DMS 273 treated with DMSO at 0.1 percent for 48 hours (cell line): ENCODE measurements around the gene HSF4.
"Not testable (repeated sequence)": the region's sequence is repeated elsewhere in the genome, so short reads cannot be mapped to it uniquely, and the experiment has no call there.

Source experiments
- DNase-seq: peaks from one replicate; lab custom pipeline; 2025; lab: John Stamatoyannopoulos, UW

The HSF4 gene, protein sequence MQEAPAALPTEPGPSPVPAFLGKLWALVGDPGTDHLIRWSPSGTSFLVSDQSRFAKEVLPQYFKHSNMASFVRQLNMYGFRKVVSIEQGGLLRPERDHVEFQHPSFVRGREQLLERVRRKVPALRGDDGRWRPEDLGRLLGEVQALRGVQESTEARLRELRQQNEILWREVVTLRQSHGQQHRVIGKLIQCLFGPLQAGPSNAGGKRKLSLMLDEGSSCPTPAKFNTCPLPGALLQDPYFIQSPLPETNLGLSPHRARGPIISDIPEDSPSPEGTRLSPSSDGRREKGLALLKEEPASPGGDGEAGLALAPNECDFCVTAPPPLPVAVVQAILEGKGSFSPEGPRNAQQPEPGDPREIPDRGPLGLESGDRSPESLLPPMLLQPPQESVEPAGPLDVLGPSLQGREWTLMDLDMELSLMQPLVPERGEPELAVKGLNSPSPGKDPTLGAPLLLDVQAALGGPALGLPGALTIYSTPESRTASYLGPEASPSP

DNA sequence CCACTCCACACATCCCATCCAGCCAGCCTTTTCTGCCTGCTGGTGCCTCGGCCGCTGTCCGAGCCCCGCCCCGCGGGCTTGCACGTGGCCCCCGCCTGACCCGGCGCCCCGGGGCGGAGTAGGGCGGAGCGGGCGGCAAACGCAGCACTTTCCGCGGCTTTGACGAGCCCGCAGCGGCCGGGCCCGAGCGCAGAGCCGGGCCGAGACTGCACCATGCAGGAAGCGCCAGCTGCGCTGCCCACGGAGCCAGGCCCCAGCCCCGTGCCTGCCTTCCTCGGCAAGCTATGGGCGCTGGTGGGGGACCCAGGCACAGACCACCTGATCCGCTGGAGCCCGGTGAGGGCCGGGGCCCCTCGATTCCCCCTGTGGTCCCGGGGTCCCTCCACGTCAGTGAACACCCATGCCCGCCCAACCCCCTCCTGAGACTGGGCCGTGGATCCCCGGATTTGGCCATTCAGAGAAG is at the start of gene HSF4:
TSS of gene HSF4 (plus strand) at position 147 of the 463 bp plus-strand sequence. CDS start at position 214, 67 bp downstream.
- DNase-seq, result no peak

DNA sequence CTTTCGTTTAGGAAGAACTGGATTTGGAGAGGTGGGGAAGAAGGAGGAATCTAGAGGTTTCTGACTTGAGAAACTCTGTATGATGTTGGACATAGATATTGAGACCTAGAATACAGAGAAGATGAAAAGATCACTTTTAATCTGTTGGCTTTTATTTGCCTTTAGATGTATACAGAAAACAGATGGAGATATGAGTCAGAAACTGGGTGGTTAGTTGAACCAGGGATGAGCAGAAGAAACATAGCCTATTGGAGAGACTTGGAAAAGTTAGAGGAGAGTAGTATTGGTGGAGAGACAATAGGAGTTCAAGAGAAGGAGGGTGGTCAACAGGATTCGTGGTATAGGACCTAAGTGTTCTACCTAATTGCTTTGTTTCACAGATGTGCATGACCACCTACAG is 49.8 kb upstream of the HSF4 start:
- no peak for DNase-seq

DNA sequence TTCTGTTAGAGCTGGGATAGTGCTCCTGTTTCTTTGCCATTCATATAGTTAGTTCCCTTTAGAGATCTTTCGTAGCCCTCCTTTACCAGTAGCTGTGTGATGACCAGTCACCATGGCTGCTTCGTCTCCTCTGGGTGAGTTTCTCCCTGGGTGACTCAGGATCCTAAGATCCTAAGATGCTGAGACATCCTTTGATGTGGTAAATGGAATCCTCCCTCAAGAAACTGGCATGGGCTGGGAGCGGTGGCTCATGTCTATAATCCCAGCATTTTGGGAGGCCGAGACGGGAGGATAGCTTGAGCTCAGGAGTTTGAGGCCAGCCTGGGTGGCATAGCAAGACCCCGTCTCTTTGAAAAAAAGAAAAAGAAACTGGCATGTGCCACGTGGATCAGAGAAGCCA is 48.9 kb upstream of the HSF4 start:
- no peak for DNase-seq

DNA sequence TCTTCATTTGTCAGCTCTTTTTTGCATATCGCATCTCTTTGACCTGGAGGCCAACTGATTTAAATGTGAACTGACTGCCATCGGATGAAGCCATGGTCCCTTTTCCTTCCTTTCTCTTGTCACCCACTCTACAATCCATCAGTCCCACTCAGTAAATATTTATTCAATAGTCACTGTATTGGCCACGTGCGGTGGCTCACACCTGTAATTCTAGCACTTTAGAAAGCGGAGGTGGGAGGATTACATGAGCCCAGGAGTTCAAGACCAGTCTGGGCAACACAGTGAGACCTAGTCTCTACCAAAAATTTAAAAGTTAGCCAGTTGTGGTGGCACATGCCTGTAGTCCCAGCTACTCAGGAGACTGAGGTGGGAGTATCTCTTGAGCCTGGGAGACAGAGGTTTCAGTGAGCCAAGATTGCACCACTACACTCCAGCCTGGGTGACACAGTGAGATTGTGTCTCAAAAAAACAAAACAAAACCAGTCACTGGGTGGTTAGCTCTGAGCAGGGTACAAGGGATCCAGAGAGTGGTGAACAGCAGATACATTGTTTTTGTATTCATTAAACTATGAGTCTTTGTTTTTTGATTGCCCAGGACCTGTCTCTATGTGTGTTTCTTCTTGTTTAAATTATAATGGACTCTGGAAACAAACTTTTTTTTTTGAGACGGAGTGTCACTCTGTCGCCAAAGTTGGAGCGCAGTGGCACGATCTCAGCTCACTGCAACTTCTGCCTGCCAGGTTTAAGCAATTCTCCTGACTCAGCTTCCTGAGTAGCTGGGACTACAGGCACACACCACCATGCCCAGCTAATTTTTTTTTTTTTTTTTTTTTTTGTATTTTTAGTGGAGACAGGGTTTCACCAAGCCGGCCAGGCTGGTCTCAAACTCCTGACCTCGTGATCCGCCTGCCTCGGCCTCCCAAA is 47.9 kb upstream of the HSF4 start:
- no peak for DNase-seq

DNA sequence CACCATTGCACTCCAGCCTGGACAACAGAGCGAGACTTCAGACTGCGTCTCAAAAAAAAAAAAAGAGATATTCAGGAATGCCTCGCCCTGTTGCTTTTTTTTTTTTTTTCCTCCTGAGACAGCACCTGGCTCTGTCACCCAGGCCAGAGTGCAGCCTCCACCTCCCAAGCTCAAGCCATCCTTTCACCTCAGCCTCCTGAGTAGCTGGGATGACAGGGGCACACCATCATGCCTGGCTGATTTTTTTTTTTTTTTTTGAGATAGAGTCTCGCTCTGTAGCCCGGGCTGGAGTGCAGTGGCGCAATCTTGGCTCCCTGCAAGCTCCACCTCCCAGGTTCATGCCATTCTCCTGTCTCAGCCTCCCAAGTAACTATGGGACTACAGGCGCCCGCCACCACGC is 46.8 kb upstream of the HSF4 start:
- no peak for DNase-seq

DNA sequence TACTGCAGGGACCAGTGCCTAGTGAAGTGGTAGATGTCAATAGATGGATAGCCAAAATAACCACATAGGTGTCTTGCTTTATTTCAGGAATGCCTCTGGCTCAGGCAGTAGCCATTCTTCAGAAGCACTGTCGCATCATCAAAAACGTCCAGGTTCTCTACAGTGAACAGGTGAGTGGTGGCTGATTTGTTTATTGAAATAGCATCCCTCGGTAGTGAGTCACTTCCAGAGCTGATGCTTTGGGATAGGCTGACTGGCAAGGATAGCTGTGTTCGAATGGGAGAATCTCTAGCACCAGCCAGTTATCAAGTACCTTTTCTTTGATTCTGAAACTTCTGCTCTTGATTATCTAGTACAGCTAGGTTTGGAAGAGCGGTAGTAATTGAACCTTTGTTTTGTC is 44.5 kb upstream of the HSF4 start:
- DNase-seq, result no peak

DNA sequence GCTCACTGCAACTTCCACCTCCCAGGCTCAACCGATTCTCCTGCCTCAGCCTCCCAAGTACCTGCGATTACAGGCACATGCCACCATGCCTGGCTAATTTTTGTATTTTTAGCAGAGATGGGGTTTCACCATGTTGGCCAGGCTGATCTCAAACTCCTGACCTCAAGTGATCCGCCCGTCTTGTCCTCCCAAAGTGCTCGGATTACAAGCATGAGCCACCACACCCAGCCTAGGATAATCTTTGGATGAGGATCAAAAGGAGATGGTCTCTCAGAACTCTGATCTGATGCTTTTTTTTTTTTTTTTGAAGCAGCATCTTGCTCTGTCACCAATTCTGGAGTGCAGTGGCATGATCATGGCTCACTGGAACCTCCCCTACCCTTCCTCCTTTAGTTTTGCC is 41.7 kb upstream of the HSF4 start:
- DNase-seq, result not testable (repeated sequence)

DNA sequence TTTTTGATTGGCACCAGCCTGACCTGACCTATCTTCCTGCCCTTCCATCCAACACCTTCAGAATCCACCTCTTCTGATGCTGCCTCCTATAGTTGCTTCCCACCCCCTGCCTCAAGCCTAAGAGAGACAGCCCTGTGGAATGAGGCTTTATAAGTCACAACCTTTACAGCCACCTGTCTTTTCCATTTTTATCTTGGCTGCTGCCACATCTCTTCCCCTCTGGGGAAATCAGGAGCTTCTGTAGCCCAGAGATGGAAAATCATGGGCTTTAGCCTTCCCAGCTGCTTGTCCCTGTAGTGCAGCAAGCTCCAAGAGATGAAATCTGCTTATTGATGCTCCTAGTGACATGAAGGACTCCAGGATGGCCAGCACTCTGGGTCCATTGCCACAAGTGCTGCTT is 36.1 kb upstream of the HSF4 start:
- no peak for DNase-seq

DNA sequence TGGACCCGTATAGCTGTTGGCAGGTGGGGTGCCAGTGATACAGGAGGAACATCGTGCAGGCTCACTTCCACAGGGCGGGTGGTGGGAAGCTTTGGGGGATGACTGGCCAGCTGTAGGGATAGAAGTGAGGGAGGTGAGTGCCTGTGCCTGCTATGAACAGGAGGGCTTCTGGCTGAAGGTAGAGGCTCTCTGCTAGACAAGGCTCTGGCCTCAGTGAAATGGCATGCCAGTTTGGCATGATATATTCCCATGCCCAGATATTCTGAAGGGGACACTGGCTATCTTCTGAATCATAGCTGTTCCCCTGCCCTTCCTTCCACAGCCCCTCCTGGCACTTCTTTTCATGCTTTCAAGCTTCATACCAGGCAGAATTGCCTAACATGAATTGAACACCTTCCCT is 35.7 kb upstream of the HSF4 start:
- DNase-seq, result no peak

DNA sequence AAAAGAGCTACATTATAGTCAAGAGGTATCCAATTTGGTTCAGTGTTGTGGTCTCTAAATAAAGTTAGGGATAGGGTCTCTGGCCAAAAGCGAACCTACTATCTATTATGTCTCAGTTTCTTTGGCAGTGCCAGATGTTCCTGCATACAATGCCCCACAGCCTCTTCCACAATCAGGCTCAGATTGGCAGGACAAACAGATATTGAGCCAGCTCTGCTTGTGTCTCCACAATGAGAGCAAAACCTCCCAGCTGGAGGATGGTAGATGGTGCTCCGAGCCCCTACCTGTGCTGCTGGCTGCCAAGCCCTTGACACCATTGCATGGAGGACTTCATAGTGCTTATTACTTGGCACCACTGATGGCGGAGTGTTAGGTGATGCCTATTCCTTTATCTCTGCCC is 35.1 kb upstream of the HSF4 start:
- no peak for DNase-seq

DNA sequence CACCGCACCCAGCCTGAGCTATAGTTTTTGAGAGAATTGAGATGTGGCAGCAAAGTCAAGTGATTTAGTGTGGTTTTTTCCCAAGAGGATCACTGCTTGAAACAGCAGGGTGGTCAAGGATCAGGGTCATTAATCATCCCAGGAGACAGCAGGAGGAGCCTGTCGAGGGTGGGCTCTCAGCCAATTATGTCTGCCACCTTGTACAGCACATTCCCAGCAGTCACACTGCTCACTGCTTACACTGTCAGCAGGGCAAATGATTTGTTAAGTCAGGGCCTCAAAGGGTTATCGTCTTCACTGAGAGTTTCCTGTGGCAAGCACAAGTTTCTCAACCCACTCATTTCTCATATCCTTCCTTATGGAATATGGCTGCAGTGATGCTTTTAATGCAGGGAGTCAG is 26.9 kb upstream of the HSF4 start:
- no peak for DNase-seq

DNA sequence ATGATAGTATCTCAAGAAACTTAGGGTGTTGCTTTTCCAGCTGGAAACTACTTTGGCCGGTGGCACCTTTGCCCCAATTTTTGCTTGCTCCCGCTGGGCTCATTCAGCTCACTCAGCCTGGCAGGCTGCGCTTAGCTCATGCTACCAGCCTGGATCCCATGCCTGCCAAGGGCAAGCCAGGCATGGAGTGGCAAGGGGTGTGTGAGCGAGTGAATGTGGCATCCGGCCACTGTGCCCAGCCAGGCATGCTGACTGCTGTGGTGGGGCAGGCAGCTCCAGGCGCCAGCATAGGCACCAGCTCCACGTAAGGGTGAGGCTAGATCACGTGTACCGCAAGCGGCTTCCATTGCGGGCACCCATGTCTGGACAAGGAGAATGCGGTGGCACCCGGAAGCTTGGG is 23.2 kb upstream of the HSF4 start:
- DNase-seq, result no peak

DNA sequence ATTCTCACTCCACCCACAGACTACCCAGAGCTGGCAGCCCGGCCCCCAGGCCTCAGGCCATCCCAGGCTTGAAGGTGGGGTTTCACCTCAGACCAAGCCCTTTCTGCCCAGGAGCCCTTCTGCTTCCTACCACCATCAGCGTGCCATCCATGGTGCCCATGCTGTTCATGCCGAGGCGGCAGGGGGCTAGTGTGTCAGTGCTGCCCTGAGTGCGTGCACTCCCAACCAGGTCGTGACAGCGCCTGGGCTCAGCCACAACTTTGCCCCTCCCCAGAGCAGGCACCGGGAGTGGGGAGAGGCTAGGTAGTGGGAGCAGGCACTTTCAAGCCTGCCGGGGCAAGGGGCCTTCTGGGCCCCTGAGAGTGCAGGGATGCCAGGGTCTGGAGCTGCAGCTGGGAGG is 22.2 kb upstream of the HSF4 start:
- DNase-seq, result no peak

DNA sequence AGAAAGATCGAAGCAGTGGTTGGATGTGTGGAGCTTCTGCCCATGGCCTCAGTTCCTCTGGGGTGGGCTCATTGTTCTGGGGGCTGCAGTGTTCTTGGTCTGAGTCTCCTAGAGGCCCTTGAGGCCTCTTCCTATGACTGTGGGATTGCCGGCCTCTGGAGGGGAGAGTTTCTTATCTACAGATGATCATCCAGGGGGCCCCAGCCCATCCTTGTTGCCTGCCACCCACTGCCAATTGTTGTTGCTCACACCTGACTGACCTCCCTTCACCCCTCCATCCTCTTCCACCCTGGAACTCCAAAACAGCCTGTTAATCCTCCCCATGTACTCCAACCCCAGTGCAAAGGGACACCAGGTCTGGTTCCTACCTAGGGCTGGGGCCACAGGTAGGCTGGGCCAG is 19.6 kb upstream of the HSF4 start:
- DNase-seq, result no peak

DNA sequence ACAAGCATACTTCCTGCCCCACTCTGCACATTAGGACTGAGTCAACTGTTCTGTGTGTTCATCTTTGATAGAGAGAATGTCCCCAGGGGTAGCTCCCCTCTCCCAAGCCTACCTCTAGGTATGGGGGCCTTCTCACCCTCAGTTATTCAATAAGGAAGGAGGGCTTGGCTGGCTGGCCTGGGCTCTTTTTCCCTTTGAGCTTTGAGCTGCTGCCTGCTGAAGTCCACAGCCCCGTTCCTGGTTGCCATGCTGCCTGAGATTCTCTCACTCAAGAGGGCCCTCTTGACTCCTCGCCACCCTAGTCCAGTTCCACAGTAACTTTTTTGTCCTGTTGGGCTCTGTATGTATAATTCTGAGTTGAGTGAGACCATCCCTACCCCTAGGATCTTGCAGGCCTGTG is 18.8 kb upstream of the HSF4 start:
- no peak for DNase-seq

DNA sequence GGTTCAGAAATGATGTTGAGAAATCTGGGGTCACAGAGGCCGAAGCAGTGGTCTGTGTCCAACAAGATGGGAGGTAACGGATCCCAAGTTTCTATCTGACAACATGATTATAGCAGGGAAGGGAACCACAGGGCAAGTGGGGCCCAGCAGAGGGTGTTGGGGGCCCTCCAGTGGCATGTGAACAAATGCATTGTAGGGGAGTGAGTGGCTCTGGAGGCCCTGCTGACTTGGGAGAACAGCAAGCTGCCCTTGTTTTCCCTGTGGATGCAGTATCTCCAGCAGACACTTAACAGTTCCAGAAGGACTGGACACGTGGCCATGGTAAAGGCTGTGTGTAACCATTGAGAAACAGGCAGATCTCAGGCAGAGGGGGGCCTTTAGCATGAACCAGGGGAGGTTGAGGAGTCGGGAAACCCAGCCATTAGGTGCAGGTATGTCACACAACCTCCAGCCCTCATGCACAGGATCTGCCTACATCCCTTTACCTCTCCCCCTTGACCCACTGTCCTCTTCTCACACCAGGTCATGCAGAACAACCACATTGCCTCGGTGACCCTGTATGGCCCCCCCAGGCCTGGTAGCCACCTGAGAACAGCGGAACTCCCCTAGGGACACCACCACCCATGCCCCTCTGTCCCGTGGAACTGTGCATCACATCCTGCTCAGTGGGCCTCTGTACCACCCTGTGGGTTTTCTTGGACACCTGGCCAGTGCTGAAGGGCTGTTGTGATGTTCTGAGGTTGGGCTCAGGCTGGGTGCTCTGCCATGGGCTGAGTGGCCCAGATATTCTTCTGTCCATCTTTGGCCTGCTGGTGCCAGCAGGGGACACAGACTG is 17.8 kb upstream of the HSF4 start:
- DNase-seq, result no peak

DNA sequence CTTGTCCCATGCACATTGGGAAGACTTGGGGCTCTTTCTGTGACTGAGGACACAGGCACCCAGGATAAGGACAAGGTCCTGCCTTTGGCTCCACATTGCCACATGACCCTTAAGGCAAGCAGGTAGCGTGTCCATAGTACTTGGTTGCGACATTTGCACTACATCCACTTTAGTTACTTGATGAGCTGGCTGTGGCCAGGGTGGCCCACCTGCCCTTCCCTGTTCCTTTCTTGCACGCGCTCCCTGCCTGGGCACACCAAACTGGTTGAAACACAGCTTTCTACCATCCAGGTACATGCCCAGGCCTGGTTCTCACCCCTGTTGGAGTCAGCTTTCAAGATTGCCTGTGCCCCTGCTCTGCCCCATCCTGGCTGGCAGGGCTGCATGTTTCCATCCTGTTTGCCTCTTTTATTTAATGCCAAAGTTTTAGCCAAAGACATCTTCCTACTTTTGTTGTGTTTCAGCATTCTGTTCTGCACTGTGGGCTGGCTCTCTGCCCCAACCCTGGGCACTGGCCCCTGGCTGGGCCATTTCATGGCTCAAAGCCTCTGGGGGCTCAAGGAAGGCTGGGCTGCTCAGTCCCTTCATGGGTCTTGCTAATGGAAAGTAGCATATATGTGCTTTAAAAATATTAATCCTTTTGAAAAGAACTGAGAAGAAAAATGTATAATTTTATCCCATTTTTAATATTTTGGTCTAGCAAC is 17.0 kb upstream of the HSF4 start:
- no peak for DNase-seq

DNA sequence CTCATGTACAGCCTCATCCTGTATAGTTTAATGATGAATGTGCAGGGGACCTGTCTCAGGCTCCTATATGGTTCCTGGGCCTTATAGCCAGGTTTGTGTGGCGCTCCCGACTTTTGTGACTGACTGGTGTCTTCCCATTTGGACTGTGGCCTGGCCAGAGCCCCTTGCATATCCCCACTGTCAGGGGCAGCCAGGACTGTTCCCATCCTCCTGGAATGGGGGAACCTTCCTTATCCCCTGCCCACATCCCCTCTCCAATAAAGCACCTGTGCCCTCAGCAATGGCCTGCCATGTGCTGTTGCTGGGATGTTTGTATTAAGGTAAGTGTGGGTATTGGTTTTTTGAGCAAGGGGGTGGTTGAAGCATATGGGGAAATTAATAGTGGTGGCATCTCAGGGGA is 16.3 kb upstream of the HSF4 start:
- no peak for DNase-seq

DNA sequence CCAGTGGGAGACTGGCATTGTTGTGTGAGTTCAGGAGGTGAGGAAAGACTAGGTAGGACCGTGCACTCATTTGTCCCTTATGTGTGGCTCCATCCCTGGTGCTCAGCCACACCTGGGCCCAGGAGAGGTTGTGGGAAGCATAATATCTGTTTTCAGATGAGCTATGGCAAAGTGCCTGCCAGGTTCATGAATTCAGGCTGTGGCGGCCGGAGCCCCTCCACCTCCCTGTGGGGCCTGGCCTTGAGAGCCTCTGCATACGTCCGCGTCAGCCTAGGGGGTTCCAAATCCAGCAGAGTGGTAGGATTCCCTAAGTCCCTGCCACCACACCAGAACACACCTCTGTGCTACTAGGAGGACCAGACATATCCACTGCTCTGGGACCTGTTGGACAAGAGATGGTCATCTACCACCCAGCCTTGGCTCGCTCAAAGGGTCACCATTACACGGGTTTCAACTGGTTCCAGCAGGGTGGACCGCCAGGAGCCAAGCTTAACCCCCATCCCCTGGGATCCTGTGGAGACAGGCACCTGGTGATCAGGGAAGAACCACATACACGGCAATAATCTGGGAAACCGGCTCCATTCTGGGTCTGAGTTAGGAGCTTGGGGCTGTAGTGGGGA is 15.8 kb upstream of the HSF4 start:
- no peak for DNase-seq

DNA sequence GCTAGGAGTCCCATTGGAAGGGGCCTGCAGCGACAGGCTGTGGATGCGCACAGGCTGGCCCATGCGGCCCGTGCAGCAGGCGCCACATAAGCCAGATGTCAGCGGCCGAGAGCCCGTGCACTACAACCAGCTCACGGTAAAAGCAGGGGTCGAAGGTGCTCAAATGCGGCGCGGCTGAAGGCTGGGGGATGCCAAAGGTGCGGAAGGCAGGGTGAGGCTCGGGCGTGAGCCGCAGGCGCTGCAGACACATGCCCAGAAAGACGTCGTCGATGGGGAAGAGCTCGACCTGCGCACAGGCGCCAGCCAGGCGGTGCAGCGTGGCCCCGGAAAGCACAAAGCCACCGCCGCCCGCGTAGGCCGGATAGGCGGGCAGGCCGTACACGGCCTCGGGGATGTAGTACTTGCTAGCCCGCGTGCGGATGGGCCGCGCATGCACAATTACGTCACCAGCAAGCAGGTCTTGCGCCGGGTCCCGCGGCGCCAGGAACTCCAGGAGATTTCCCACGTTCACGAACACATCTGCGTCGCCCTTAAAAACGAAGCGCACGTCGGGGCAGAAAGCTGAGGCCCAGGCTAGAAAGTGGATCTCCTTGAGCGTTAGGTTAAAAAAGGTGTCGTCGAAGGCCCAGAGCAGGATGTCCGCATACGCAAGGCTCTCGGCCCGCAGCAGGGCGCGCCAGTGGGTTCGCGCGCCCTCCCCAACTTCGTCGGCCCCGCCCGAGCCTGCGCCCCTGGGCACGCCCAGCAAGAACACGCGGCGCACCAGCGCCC is 15.1 kb upstream of the HSF4 start:
- no peak for DNase-seq
